Stimulated activated naive CD8-positive, alpha-beta T cell treated with anti-CD3 and anti-CD28 coated beads, Interleukin-15, amount 100 ng/mL, for 72 hours (primary cell): ENCODE measurements around the gene SLC26A4.
A peak's percentile ranks its signal among the peaks of the same experiment; 100 is the strongest.

ENCODE experiments used
- ATAC-seq: fragments of 150-1000 bp; cut with Tn5 transposase; 2 replicates; pipeline ENCODE4 v1.10.0; 2021; ENCODE audit warnings: mild to moderate bottlenecking, moderate library complexity
- DNase-seq, 2 donors: peaks; one replicate each; pipeline ENCODE4 v3.0.0; 2021 to 2022
- H3K27ac Mint-ChIP-seq, 2 donors: one replicate each; pipeline ENCODE4 v1.8.0; 2022; ENCODE audit warnings: mild to moderate bottlenecking in 2 of 2, mixed read lengths in 2 of 2, moderate library complexity in 2 of 2
- H3K27me3 Mint-ChIP-seq: one replicate; pipeline ENCODE4 v1.8.0; 2022; ENCODE audit warnings: mixed read lengths
- H3K4me1 Mint-ChIP-seq: one replicate; pipeline ENCODE4 v1.8.0; 2022; ENCODE audit warnings: mild to moderate bottlenecking, mixed read lengths
- H3K4me3 Mint-ChIP-seq, 2 donors: one replicate each; pipeline ENCODE4 v1.8.0; 2022; ENCODE audit warnings: mild to moderate bottlenecking in 2 of 2, mixed read lengths in 2 of 2, moderate library complexity in 1 of 2
- H3K9me3 Mint-ChIP-seq, 2 donors: one replicate each; pipeline ENCODE4 v1.8.0; 2022; ENCODE audit warnings: mixed read lengths in 2 of 2

The SLC26A4 gene

DNA sequence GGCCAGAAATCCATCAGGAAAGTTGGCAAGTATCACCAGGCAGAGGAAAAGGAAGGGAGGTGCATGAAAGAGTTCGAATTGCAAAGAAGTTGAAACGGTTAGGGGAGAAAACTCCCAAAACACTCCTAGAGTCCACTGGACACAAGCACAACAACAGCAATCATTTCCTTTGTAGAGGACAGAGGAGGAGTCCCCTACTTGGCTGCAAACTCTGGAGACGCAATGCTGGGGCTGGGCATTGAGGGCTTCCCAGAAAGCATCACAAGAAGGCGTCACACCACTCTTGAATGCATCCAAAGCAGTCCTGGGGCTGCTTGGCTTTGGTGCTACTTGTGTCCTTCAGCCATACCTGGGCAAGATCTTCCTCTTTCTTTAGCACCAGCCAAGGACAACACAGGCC is 18.1 kb upstream of the SLC26A4 start:
- H3K27ac Mint-ChIP-seq: no peak overlapping the region
- H3K27me3 Mint-ChIP-seq: peaks cover 48% of the 10 kb centered on the region
- peaks cover 11 to 17% of the 10 kb centered on the region in 2 donors for H3K9me3 Mint-ChIP-seq
- no peak overlapping the region for H3K4me3 Mint-ChIP-seq
- no peak for ATAC-seq
- no peak for DNase-seq
- peaks cover 25% of the 10 kb centered on the region for H3K4me1 Mint-ChIP-seq

DNA sequence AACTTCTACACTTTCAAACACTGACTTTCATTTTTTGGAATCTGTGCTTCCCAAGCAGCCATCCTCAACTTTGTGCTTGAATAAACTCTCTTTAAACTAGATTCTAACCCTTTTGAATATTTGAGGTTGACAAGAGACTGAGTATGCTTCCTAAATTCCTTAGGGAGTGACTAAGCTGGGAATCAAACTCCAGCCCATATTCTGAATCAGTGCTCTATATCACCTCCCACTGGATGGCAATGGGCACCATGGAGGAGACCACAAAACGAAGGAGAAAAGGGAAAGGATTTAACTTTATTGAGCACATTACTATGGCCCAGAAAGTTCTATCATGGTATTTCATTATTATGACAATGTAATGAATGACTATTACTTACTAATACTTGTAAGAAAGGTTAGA is 17.2 kb upstream of the SLC26A4 start:
- H3K9me3 Mint-ChIP-seq: peaks cover 6 to 8% of the 10 kb centered on the region in 2 donors
- H3K4me1 Mint-ChIP-seq: peaks cover 20% of the 10 kb centered on the region
- H3K27me3 Mint-ChIP-seq: peaks cover 48% of the 10 kb centered on the region
- no peak for DNase-seq
- H3K4me3 Mint-ChIP-seq: no peak overlapping the region
- no peak overlapping the region for H3K27ac Mint-ChIP-seq
- no peak for ATAC-seq

DNA sequence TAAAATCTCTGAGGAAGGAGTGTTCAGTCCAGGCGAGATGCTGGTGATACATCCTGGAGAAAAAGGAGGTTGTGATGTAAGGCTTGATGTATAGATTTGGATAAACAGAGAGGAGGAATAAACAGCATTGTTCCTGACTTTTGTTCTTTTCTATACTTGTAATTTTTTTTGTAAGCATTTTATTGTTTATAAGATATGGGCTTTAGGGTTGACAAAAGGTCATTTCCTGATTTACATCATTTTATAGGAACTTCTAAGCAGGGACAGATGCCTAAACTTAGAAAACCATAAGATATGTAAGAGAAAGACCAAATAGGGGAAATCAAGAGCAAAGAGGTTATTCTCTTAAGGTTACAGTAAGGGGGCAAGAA is 16.7 kb upstream of the SLC26A4 start:
- Mint-ChIP-seq H3K9me3 (peaks cover 6 to 7% of the 10 kb centered on the region in 2 donors), H3K4me3 (peak overlapping the region in 1 of 2 donors; percentile 47), H3K27ac (peak overlapping the region in 1 of 2 donors; percentile 44), H3K4me1 (peaks cover 15% of the 10 kb centered on the region), H3K27me3 (peaks cover 48% of the 10 kb centered on the region)
- no peak for ATAC-seq
- no peak for DNase-seq

DNA sequence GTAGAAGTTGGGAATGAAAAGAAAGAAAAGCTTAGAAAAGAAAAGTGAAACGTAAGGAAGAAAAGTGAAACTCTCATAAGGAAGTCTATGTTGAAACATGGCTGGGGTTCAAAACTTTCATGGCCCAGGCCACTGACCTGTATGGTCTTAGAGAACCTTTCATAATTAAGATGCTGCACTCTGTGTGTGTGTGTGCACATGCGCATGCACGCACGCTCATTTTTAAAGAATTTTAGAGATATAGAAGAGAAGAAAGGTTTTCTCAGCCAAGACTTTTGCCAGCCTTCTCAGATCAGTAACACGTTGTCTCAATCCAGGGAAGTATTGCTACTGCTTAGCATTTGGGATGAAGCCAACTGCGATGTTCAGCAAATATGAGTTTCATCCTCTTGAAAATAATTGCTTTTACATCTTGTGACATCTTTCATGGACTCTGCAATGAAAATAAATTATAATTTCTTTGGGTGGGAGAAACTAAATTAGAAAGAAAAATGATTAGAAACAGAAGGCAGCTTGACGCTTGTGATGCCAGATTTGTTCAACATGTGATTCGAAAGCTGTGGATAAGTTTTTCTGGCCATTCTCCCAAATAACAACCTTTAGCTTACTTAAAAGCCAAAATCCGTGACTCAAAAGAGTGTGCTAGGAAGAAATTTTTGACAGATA is 16.2 kb upstream of the SLC26A4 start:
- peaks cover 48% of the 10 kb centered on the region for H3K27me3 Mint-ChIP-seq
- DNase-seq: no peak
- H3K4me3 Mint-ChIP-seq: peak overlapping the region in 1 of 2 donors; percentile 47
- H3K4me1 Mint-ChIP-seq: peaks cover 10% of the 10 kb centered on the region
- H3K27ac Mint-ChIP-seq: no peak overlapping the region
- H3K9me3 Mint-ChIP-seq: peaks cover 6 to 10% of the 10 kb centered on the region in 2 donors
- ATAC-seq: no peak

DNA sequence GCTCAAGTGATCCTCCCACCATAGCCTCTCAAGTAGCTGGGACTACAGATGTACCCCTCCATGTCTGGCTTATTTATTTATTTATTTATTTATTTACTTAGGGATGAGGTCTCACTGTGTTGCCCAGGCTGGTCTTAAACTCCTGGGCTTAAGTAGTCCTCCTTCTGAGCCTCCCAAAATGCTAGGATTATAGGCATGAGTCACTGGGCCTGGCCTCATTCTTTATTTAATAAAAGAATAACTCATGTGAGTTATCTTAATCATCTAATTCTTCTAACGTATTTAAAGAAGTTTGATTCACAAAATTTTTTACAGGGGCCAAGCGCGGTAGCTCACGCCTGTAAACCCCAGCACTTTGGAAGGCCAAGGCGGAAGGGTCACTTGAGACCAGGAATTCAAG is 8.0 kb upstream of the SLC26A4 start:
- peaks cover 0 to 7% of the 10 kb centered on the region in 2 donors for H3K9me3 Mint-ChIP-seq
- DNase-seq (no peak), ATAC-seq (no peak)
- H3K27me3 Mint-ChIP-seq: peaks cover 48% of the 10 kb centered on the region
- H3K4me3 Mint-ChIP-seq: no peak overlapping the region
- H3K27ac Mint-ChIP-seq: no peak overlapping the region
- peaks cover 13% of the 10 kb centered on the region for H3K4me1 Mint-ChIP-seq

DNA sequence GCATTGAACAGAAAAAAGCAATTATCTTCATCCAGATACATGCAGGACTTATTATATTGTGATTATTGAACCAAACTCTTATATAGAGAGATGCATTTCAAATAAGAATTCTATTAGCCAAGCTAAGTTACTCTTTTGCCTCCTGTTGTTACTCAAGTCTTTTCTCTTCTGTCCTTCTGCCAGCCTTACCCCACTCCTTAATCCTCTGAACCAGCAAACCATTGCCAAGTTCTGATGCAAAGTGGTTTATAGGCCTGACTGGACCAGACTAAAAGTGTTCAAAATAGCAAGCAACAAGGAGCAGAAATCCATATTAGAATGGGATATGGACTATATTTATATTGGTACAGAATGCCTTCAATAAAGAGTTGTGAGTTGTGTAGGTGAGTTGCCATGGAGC is 2.2 kb upstream of the SLC26A4 start:
- peaks cover 52% of the 10 kb centered on the region for H3K4me1 Mint-ChIP-seq
- no peak for ATAC-seq
- DNase-seq: no peak
- peaks cover 61% of the 10 kb centered on the region for H3K27me3 Mint-ChIP-seq
- H3K4me3 Mint-ChIP-seq: no peak overlapping the region
- no peaks in the 10 kb centered on the region for H3K9me3 Mint-ChIP-seq
- no peak overlapping the region for H3K27ac Mint-ChIP-seq

DNA sequence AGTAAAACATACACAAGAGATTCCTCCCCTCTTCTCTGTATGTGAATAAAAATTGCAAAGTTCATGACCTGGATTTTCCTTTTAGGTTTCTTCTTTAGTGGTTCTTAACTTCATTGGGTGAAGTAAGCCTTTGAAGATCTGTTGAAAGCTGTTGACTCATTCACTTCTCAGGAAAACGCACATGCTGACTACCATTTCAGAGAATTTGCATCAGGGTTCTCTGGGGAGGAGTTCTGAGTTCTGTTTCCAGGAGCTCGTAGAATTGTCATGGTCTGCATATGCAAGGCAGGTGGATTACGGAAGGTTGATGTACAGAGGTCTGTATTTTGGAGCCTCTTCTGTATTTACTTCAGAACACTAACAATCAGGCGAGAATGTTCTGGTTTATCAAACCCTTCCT is 962 bp upstream of the SLC26A4 start:
- ATAC-seq (peak; percentile 83), DNase-seq (peak; percentile 54 to 71)
- peaks cover 61% of the 10 kb centered on the region for H3K27me3 Mint-ChIP-seq
- no peaks in the 10 kb centered on the region for H3K9me3 Mint-ChIP-seq
- H3K4me1 Mint-ChIP-seq: peaks cover 49% of the 10 kb centered on the region
- H3K27ac Mint-ChIP-seq: peak overlapping the region; percentile 90 to 92
- H3K4me3 Mint-ChIP-seq: peak overlapping the region; percentile 65 to 94

DNA sequence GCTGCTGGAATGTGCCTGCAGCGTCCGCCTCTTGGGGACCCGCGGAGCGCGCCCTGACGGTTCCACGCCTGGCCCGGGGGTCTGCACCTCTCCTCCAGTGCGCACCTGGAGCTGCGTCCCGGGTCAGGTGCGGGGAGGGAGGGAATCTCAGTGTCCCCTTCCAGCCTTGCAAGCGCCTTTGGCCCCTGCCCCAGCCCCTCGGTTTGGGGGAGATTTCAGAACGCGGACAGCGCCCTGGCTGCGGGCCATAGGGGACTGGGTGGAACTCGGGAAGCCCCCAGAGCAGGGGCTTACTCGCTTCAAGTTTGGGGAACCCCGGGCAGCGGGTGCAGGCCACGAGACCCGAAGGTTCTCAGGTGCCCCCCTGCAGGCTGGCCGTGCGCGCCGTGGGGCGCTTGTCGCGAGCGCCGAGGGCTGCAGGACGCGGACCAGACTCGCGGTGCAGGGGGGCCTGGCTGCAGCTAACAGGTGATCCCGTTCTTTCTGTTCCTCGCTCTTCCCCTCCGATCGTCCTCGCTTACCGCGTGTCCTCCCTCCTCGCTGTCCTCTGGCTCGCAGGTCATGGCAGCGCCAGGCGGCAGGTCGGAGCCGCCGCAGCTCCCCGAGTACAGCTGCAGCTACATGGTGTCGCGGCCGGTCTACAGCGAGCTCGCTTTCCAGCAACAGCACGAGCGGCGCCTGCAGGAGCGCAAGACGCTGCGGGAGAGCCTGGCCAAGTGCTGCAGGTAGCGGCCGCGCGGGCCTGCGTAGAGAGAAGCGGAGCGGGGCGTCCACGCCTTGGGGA is 645 bp downstream of the SLC26A4 start:
- H3K4me3 Mint-ChIP-seq: peak overlapping the region; percentile 65 to 94
- DNase-seq: peak; percentile 61 to 62
- no peaks in the 10 kb centered on the region for H3K9me3 Mint-ChIP-seq
- peak; percentile 64 for ATAC-seq
- no peak overlapping the region for H3K27ac Mint-ChIP-seq
- H3K27me3 Mint-ChIP-seq: peaks cover 48% of the 10 kb centered on the region
- peaks cover 40% of the 10 kb centered on the region for H3K4me1 Mint-ChIP-seq

DNA sequence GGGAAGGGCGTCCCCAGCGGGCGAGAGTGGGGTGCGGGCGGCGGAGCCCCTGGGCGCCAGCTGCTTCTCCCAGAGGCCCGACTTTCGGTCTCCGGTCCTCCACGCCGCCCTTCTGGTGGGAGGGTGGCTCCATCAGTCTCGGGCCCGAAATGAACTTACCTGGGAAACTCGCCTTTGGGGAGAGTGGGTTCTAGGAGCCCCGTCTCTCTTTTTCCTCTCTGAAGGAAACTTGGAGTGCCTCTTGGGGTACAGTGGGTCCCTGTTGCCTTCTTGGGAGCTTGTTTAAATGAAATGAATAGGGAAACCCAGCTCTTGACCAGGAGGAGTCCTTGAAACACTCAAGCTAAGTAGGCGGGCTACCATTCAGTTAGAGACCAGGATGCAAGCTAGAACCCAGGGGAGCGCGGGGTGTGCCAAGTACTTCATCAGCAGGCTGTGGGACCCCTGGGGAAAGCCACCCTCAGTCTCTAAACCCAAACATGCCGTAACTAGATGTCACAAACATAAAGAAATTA is 1.3 kb downstream of the SLC26A4 start:
- no peak overlapping the region for H3K27ac Mint-ChIP-seq
- DNase-seq (no peak), ATAC-seq (no peak)
- no peaks in the 10 kb centered on the region for H3K9me3 Mint-ChIP-seq
- peaks cover 40% of the 10 kb centered on the region for H3K4me1 Mint-ChIP-seq
- peaks cover 41% of the 10 kb centered on the region for H3K27me3 Mint-ChIP-seq
- H3K4me3 Mint-ChIP-seq: peak overlapping the region; percentile 65 to 94

DNA sequence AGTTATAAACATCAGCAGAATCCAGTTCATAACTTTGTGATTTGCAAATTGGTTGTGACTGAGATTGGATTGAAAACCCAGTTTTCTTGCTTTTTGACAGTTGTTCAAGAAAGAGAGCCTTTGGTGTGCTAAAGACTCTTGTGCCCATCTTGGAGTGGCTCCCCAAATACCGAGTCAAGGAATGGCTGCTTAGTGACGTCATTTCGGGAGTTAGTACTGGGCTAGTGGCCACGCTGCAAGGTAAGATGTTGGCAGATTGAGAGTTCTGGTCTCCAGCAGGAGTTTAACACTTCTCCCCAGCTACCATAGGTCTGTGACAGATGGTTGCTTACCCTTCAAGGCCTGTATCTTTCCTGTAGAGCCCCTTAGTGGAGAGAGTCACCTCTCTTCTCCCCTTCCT is 2.6 kb downstream of the SLC26A4 start:
- Mint-ChIP-seq H3K9me3 (no peaks in the 10 kb centered on the region), H3K27ac (no peak overlapping the region), H3K4me1 (peaks cover 40% of the 10 kb centered on the region), H3K27me3 (peaks cover 35% of the 10 kb centered on the region), H3K4me3 (no peak overlapping the region)
- DNase-seq (no peak), ATAC-seq (no peak)

DNA sequence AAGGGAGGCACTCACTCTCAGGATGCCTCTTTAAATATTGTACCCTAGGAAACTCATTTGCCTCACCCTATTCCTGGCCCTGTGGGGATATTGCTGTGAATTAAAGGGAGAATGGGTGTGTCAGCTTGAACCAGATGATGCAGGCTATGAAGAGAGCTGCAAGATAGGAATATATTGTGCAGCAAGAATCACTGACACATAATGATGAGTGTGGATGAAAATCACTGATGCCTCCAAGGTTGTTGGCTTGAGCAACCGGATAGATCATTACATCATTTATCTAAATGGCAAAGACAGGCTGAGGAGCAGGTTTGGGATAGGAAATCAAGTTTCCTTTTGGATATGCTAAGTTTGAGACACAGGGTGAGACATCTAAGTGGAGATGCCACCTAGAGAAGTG is 6.2 kb downstream of the SLC26A4 start:
- H3K4me1 Mint-ChIP-seq: peaks cover 6% of the 10 kb centered on the region
- H3K9me3 Mint-ChIP-seq: no peaks in the 10 kb centered on the region
- ATAC-seq (no peak), DNase-seq (no peak)
- H3K27ac Mint-ChIP-seq: no peak overlapping the region
- no peak overlapping the region for H3K4me3 Mint-ChIP-seq
- H3K27me3 Mint-ChIP-seq: peaks cover 15% of the 10 kb centered on the region

DNA sequence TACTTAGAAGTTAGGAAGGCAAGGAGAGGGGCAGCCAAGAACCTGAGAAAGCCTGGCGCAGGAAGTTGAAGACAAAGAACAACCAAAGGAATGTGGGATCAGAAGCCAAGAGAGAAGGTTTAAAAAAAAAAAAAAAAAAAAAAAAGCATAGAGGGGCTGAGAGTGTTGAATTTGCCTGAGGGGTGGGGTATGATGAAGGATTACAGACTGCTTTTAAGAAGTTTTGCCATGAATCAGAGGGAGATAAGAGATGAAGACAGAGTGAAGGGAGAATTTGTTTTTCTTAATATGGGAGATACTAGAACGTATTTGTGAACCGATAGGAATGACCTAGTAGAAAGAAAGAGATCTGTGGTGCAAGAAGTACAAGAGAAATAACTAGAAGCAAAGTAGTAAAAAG is 6.7 kb downstream of the SLC26A4 start:
- no peak for DNase-seq
- H3K4me1 Mint-ChIP-seq: peaks cover under 1% of the 10 kb centered on the region
- no peaks in the 10 kb centered on the region for H3K9me3 Mint-ChIP-seq
- no peak overlapping the region for H3K4me3 Mint-ChIP-seq
- H3K27ac Mint-ChIP-seq: no peak overlapping the region
- no peak for ATAC-seq
- peaks cover 9% of the 10 kb centered on the region for H3K27me3 Mint-ChIP-seq

DNA sequence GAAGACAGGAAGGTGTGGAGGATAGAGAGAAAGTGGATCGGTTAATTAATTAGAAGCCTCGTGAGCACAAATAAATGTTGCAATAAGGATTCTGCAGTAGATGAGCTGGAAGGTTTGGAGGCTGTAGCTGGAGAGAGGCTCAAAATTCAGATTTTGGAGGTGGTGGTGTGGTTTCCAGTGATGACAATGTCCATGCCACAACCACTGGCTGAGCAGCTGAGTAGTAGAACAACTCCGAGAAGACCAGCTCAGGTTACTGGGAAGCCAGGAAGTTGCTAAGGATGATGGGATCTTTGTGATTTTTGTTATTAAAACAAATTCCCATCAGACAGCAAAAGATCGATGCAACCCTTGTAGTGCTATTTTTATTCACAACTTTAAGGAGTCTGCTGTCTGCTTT is 7.7 kb downstream of the SLC26A4 start:
- no peaks in the 10 kb centered on the region for H3K9me3 Mint-ChIP-seq
- peaks cover 8% of the 10 kb centered on the region for H3K27me3 Mint-ChIP-seq
- DNase-seq (no peak), ATAC-seq (no peak)
- H3K27ac Mint-ChIP-seq: no peak overlapping the region
- H3K4me1 Mint-ChIP-seq: no peaks in the 10 kb centered on the region
- no peak overlapping the region for H3K4me3 Mint-ChIP-seq

DNA sequence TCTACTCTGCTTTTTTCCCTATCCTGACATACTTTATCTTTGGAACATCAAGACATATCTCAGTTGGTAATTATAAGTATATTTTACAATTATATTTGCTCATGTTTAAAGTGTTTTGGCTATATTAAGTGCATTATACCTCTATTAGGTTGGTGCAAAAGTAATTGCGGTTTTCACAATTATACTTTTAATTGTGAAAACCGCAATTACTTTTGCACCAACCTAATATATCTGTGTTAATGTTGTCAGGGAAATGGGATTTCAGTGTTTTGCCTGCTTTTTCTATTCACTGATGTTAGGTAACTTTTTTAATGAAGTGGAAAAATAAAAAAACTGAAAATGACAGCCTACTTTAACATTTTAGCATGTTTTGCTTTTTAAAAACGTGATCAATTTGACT is 11.6 kb downstream of the SLC26A4 start:
- Mint-ChIP-seq H3K9me3 (no peaks in the 10 kb centered on the region), H3K4me3 (no peak overlapping the region), H3K27ac (no peak overlapping the region), H3K4me1 (no peaks in the 10 kb centered on the region), H3K27me3 (peaks cover 8% of the 10 kb centered on the region)
- no peak for ATAC-seq
- no peak for DNase-seq

DNA sequence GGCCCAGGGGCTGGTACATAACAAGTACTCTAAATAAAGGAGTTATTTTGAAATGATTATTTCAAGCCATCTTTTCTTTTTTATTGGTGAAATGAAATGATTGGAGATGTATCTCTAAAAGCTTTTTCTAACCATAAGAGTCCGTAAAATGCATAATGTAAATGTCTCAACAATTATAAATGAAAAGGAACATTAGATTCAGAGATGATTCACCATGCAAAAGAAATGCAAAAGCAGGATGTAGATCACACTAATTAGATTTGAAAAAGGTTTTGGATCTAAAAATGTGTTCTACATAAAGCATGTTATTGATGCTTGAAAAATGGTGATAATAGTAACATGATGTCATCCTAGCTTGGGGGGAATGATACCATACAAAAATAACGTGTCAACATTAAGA is 15.6 kb downstream of the SLC26A4 start:
- Mint-ChIP-seq H3K27ac (no peak overlapping the region), H3K9me3 (no peaks in the 10 kb centered on the region), H3K4me3 (no peak overlapping the region), H3K4me1 (peaks cover 13% of the 10 kb centered on the region), H3K27me3 (peaks cover 8% of the 10 kb centered on the region)
- DNase-seq: no peak
- ATAC-seq: no peak

DNA sequence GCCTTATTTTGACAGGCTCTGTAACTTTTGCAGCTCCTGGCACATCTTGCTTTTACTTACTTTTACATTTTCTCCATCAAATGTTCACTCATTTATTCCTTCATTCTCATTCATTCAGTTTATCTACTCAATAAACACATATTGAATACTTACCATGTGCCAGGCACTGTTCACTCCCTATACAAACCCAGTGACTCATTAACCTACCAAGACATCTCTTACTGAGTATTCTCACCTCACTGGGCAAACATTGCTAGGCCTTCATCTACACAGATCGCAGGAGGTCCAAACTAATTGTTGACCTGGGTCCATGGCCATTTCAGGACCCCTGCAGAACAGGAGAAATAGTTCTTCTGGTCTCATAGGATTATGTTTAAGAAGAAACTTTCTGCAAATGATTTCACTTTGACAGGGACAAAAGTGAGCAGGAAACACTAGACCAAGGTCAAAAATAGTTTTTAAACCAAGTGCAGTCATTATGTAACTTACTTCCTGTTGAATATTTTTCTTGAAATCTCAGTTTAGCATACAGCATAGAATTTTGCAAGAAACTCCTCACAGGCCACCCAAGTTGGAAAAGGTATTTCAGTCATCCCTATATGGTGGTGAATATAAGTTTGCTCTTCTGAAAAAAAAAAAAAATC is 17.6 kb downstream of the SLC26A4 start:
- peak; percentile 60 for ATAC-seq
- no peaks in the 10 kb centered on the region for H3K9me3 Mint-ChIP-seq
- peaks cover under 1% of the 10 kb centered on the region for H3K27me3 Mint-ChIP-seq
- H3K27ac Mint-ChIP-seq: no peak overlapping the region
- peaks cover 13% of the 10 kb centered on the region for H3K4me1 Mint-ChIP-seq
- H3K4me3 Mint-ChIP-seq: no peak overlapping the region
- no peak for DNase-seq
